Chondrocyte (in vitro differentiated cells): ENCODE measurements around the gene DNAH2. TPM values are rescaled to one million over a fixed set of nuclear protein-coding genes. Genes with fewer than 3 reads are reported as not detected.
A peak's percentile ranks its signal among the peaks of the same experiment; 100 is the strongest.

Experiments
- DNase-seq: peaks from one replicate; pipeline ENCODE4 v3.0.0; 2021; ENCODE audit warnings: mixed read lengths, low spot score
- H3K27ac Mint-ChIP-seq: one replicate; pipeline ENCODE4 v1.8.0; 2021; ENCODE audit warnings: mild to moderate bottlenecking, moderate library complexity, mixed read lengths; ENCODE audit not compliant: unreplicated experiment
- H3K27me3 Mint-ChIP-seq: 2 replicates; pipeline ENCODE4 v1.8.0; 2021; ENCODE audit warnings: low read depth, mixed read lengths
- H3K36me3 Mint-ChIP-seq: 2 replicates; pipeline ENCODE4 v1.8.0; 2021; ENCODE audit warnings: low read depth, mixed read lengths
- H3K4me1 Mint-ChIP-seq: 2 replicates; pipeline ENCODE4 v1.8.0; 2021; ENCODE audit warnings: low read depth, mild to moderate bottlenecking, mixed read lengths
- H3K4me3 Mint-ChIP-seq: one replicate; pipeline ENCODE4 v1.8.0; 2021; ENCODE audit warnings: mild to moderate bottlenecking, moderate library complexity, mixed read lengths; ENCODE audit not compliant: unreplicated experiment
- H3K9me3 Mint-ChIP-seq: 2 replicates; pipeline ENCODE4 v1.8.0; 2021; ENCODE audit warnings: low read depth, mixed read lengths
- CTCF ChIP-seq: fragments of 200-600 bp; sonication (generic); IDR thresholded peaks from 2 replicates; pipeline ENCODE4 v1.5.0; 2021; ENCODE audit warnings: antibody characterized with exemption, mild to moderate bottlenecking, moderate library complexity
- total RNA-seq: library from RNA; stranded (reverse); gene quantifications from 3 replicates; pipeline ENCODE4 v1.2.1, GENCODE V29; 2021

The DNAH2 gene
- total RNA-seq, 1 donor from 2014 or later, result not detected

GRCh38 chr17:7676533-7676932 lies 41.0 kb upstream of the DNAH2 start:
- no peak for TF ChIP-seq CTCF
- H3K36me3 Mint-ChIP-seq, result peaks cover 31% of the 10 kb centered on the region
- no peak overlapping the region for H3K27ac Mint-ChIP-seq
- DNase-seq, result no peak
- peaks cover 10% of the 10 kb centered on the region for H3K4me1 Mint-ChIP-seq
- H3K27me3 Mint-ChIP-seq, result no peaks in the 10 kb centered on the region
- H3K4me3 Mint-ChIP-seq, result no peak overlapping the region
- peaks cover 9% of the 10 kb centered on the region for H3K9me3 Mint-ChIP-seq

GRCh38 chr17:7677388-7678067 lies 40.0 kb upstream of the DNAH2 start:
- TF ChIP-seq CTCF, result no peak
- H3K4me3 Mint-ChIP-seq, result no peak overlapping the region

GRCh38 chr17:7684851-7685532 lies 32.6 kb upstream of the DNAH2 start:
- Mint-ChIP-seq H3K4me3 (peak overlapping the region; percentile 98), H3K36me3 (no peaks in the 10 kb centered on the region), H3K27ac (peak overlapping the region; percentile 100), H3K9me3 (no peaks in the 10 kb centered on the region), H3K4me1 (peaks cover 26% of the 10 kb centered on the region), H3K27me3 (no peaks in the 10 kb centered on the region)
- TF ChIP-seq CTCF, result no peak
- no peak for DNase-seq

More at GRCh38 chr17:7677388-7678067, 40.0 kb upstream of the DNAH2 start:
- Mint-ChIP-seq H3K9me3 (peaks cover 9% of the 10 kb centered on the region), H3K27me3 (no peaks in the 10 kb centered on the region), H3K4me1 (peaks cover 10% of the 10 kb centered on the region), H3K36me3 (peaks cover 26% of the 10 kb centered on the region), H3K27ac (no peak overlapping the region)
- no peak for DNase-seq

GRCh38 chr17:7685533-7686221 lies 31.9 kb upstream of the DNAH2 start:
- no peaks in the 10 kb centered on the region for H3K9me3 Mint-ChIP-seq
- H3K27ac Mint-ChIP-seq, result peak overlapping the region; percentile 100
- DNase-seq, result no peak
- no peak for TF ChIP-seq CTCF
- peaks cover 1% of the 10 kb centered on the region for H3K36me3 Mint-ChIP-seq
- H3K4me1 Mint-ChIP-seq, result peaks cover 26% of the 10 kb centered on the region
- no peaks in the 10 kb centered on the region for H3K27me3 Mint-ChIP-seq
- H3K4me3 Mint-ChIP-seq, result peak overlapping the region; percentile 98
